Endothelial cell of umbilical vein (primary cell): ENCODE results near the gene GPBP1L1. TPM values are rescaled to one million over a fixed set of nuclear protein-coding genes. Genes with fewer than 3 reads are reported as not detected.
"Not testable (repeated sequence)": the region's sequence is repeated elsewhere in the genome, so short reads cannot be mapped to it uniquely, and the experiment has no call there.

Source experiments
- BruUV-seq: library from RNA; stranded (reverse); fragments of 400-500 nt; replicated peaks from 2 replicates; lab custom pipeline; 2021; lab: Mats Ljungman, UMichigan
- CTCF ChIA-PET: fragments of 300-600, 350-600 bp; sonication (Branson Sonifier 250); formaldehyde crosslinking; loops from one replicate; lab custom pipeline; 2021; ENCODE audit warnings: antibody characterized with exemption, inconsistent platforms; lab: Charles Lee
- POLR2A ChIA-PET: fragments of 300-600, 350-600 bp; sonication (Branson Sonifier 250); formaldehyde crosslinking; loops from one replicate; lab custom pipeline; 2021; ENCODE audit warnings: antibody characterized with exemption, inconsistent platforms; lab: Charles Lee
- DNase-seq: peaks from one replicate; pipeline ENCODE4 v3.0.0-alpha.2; 2011; ENCODE audit warnings: low read depth, low spot score
- FAIRE-seq: peaks from 2 replicates; lab custom pipeline; 2011; peaks lifted over from hg19 to GRCh38; lab: Jason Lieb, UNC
- H2AFZ ChIP-seq: 2 replicates; pipeline ENCODE4 v1.6.0; 2012; ENCODE audit warnings: low read depth, low read length, control low read depth, inconsistent platforms
- H3K27ac ChIP-seq: 2 replicates; pipeline ENCODE4 v1.5.1; 2011; ENCODE audit warnings: low read depth, mild to moderate bottlenecking, control low read depth, low read length, moderate library complexity; ENCODE audit not compliant: insufficient read depth
- H3K27me3 ChIP-seq, 2 experiments: 2 replicates each; pipeline versions ENCODE4 v1.6.0 to v1.6.1; 2011; ENCODE audit warnings: low read length in 2 of 2, mixed read lengths in 1 of 2; ENCODE audit not compliant: control insufficient read depth in 2 of 2, insufficient read depth in 2 of 2
- H3K36me3 ChIP-seq, 2 experiments: 2 replicates in 1 of 2; 3 replicates in 1 of 2; pipeline ENCODE4 v1.5.1; 2011; ENCODE audit warnings: low read length in 2 of 2, mild to moderate bottlenecking in 1 of 2, moderate library complexity in 1 of 2; ENCODE audit not compliant: control insufficient read depth in 2 of 2, insufficient read depth in 2 of 2; ENCODE audit errors: extremely low read depth in 1 of 2
- H3K4me1 ChIP-seq: 3 replicates; pipeline ENCODE4 v1.5.1; 2011; ENCODE audit warnings: mild to moderate bottlenecking, low read length; ENCODE audit not compliant: control insufficient read depth, insufficient read depth; ENCODE audit errors: extremely low read depth
- H3K4me2 ChIP-seq: 2 replicates; pipeline ENCODE4 v1.6.1; 2011; ENCODE audit warnings: low read length, control low read depth, mixed read lengths; ENCODE audit not compliant: insufficient read depth
- H3K4me3 ChIP-seq, 3 experiments: fragments of 200-600 bp in 1 of 3; sonication (generic), shearing (Covaris generic) in 1 of 3; replicated peaks in 1 of 3; 2 replicates each; pipeline ENCODE4 v1.5.1; 2011 to 2016; ENCODE audit warnings: control low read depth in 3 of 3, low read length in 3 of 3, mild to moderate bottlenecking in 2 of 3, inconsistent platforms in 1 of 3, low read depth in 1 of 3, moderate library complexity in 1 of 3; ENCODE audit not compliant: insufficient read depth in 1 of 3
- H3K79me2 ChIP-seq: 2 replicates; pipeline ENCODE4 v1.6.0; 2012; ENCODE audit warnings: low read length, inconsistent platforms; ENCODE audit not compliant: control insufficient read depth, insufficient read depth
- H3K9ac ChIP-seq: replicated peaks from 2 replicates; pipeline ENCODE3; 2011; ENCODE audit warnings: low read length, control low read depth; ENCODE audit not compliant: insufficient read depth; ENCODE audit errors: extremely low read depth
- H3K9me1 ChIP-seq: replicated peaks from 3 replicates; pipeline ENCODE4 v1.6.0; 2011; ENCODE audit warnings: mild to moderate bottlenecking, low read length; ENCODE audit not compliant: control insufficient read depth, insufficient read depth; ENCODE audit errors: extremely low read depth
- H3K9me3 ChIP-seq: replicated peaks from 2 replicates; pipeline ENCODE4 v1.5.1; 2012; ENCODE audit warnings: low read length, inconsistent platforms; ENCODE audit not compliant: control insufficient read depth, insufficient read depth
- H4K20me1 ChIP-seq: replicated peaks from 2 replicates; pipeline ENCODE3; 2011; ENCODE audit warnings: mild to moderate bottlenecking, low read length; ENCODE audit not compliant: control insufficient read depth, insufficient read depth; ENCODE audit errors: extremely low read depth
- JUN ChIP-seq: IDR thresholded peaks from 2 replicates; pipeline ENCODE4 v1.6.1; 2011; ENCODE audit warnings: borderline replicate concordance, low read depth; ENCODE audit not compliant: insufficient read length, insufficient read depth
- POLR2A ChIP-seq: IDR thresholded peaks from 2 replicates; pipeline ENCODE4 v1.6.1; 2012; ENCODE audit warnings: low read depth, mild to moderate bottlenecking, control low read depth, low read length
- dilution Hi-C: fragments of 300-500 bp; cut with MboI; formaldehyde crosslinking; loops from one replicate; pipeline ENCODE4 v1.15.0; 2019; ENCODE audit warnings: low sequenced_read_pairs; ENCODE audit not compliant: extremely low pct_ligation_motif_present
- intact Hi-C: fragments of 100-400 bp; cut with micrococcal nuclease; formaldehyde crosslinking; loops from one replicate; pipeline ENCODE4 v1.10.0; 2022
- polyA plus RNA-seq, 4 experiments: library from polyadenylated mRNA; depleted of rRNA in 3 of 4; stranded (reverse) in 3 of 4; unstranded in 1 of 4; fragments of >200 nt; gene quantifications; 2 replicates each; pipeline versions ENCODE4 v1.2.1 to v1.2.3, GENCODE V29; 2011 to 2012; ENCODE audit warnings: missing spikeins in 1 of 4
- total RNA-seq: library from RNA; stranded (reverse); gene quantifications from 2 replicates; pipeline ENCODE4 v1.2.3, GENCODE V29; 2021

Gene GPBP1L1
- total and polyA plus RNA-seq, 2 donors (not counting 3 experiments of a cell fraction or from before 2014, with no cell fraction given), result 35.0 to 89.7 TPM

DNA sequence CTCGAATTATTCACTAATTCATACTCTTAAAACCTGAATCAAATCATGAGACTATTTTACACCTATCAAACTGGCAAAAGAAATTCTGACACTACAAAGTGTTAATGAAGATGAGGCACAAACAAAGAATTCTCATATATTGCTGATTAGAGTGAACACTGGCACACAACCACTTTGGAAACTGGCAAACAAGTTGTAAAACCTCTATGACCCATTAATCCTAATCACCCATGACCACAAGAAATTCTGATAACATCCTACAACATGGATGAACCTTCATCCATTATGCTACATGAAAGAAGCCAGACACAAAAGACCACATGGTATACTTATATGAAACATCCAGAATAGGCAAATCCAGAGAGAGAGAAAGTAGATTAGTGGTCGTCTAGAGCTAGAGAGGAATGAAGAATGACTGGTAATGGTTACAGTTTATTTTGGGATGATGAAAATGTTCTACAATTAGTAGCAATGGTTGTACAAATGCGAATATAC is 8.5 kb downstream of the GPBP1L1 start:
- Histone ChIP-seq H2AFZ (no peak overlapping the region), H3K36me3 (no peaks in the 10 kb centered on the region), H3K9me1 (no peaks in the 10 kb centered on the region), H3K27me3 (no peaks in the 10 kb centered on the region), H3K9ac (no peak overlapping the region), H3K4me3 (no peak overlapping the region), H4K20me1 (peaks cover 19% of the 10 kb centered on the region), H3K9me3 (no peaks in the 10 kb centered on the region), H3K4me1 (peaks cover 28% of the 10 kb centered on the region), H3K4me2 (no peak overlapping the region), H3K79me2 (peaks cover 95% of the 10 kb centered on the region), H3K27ac (no peak overlapping the region)
- POLR2A ChIA-PET, result no interaction called here
- DNase-seq (no peak), FAIRE-seq (no peak)
- CTCF ChIA-PET, result interaction anchor here (0.6 to 1.6 kb wide), 3 partner anchors 9 to 25 kb away, joined by 3 to 4 read pairs (median 3); no protein-coding TSS in a partner anchor
- TF ChIP-seq POLR2A (no peak), JUN (no peak)
- dilution Hi-C loops, result no loop called here
- intact Hi-C loops, result no loop called here
- BruUV-seq, result no TSS peak

DNA sequence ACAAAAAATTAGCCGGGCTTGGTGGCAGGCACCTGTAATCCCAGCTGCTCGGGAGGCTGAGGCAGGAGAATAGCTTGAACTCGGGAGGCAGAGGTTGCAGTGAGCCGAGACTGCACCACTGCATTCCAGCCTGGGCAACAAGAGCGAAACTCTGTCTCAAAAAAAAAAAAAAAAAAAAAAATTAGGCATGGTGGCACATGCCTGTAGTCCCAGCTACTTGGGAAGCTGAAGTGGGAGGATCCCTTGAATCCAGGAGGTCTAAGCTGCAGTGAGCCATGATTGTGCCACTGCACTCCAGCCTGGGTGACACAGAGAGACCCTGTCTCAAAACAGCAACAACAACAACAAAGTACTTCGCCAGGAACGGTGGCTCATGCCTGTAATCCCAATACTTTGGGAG is 9.8 kb downstream of the GPBP1L1 start:
- DNase-seq, H3K9me1 ChIP-seq, dilution Hi-C loops, H2AFZ ChIP-seq, H3K27ac ChIP-seq, H3K4me3 ChIP-seq, H3K4me2 ChIP-seq, BruUV-seq, H3K9ac ChIP-seq, CTCF ChIA-PET, FAIRE-seq, POLR2A ChIA-PET, H3K27me3 ChIP-seq, H3K36me3 ChIP-seq, H3K9me3 ChIP-seq, intact Hi-C loops: not testable (repeated sequence)
- Histone ChIP-seq H3K4me1 (peaks cover 28% of the 10 kb centered on the region), H3K79me2 (peaks cover 95% of the 10 kb centered on the region), H4K20me1 (peaks cover 24% of the 10 kb centered on the region)
